K562 (cell line): ENCODE data around the gene RBM34. TPM values are rescaled to one million over a fixed set of nuclear protein-coding genes. Genes with fewer than 3 reads are reported as not detected.

Source experiments
- CGGBP1 ChIP-seq: fragments of 250-450 bp; sonication (Bioruptor Pico); IDR thresholded peaks from 2 replicates; pipeline ENCODE4 v1.9.0; 2021; ENCODE audit warnings: mild to moderate bottlenecking
- E2F6 ChIP-seq, 2 experiments: IDR thresholded peaks; 2 replicates each; pipeline ENCODE4 v1.6.1; 2011; ENCODE audit warnings: borderline replicate concordance in 1 of 2, control low read depth in 1 of 2, low read depth in 1 of 2, low read length in 1 of 2, mild to moderate bottlenecking in 1 of 2, mixed read lengths in 1 of 2, moderate library complexity in 1 of 2; ENCODE audit not compliant: insufficient read depth in 1 of 2, insufficient read length in 1 of 2, poor library complexity in 1 of 2, severe bottlenecking in 1 of 2; ENCODE audit errors: extremely low read depth in 1 of 2
- EGR1 ChIP-seq: fragments of 450-650 bp; conservative IDR thresholded peaks from 2 replicates; pipeline ENCODE4 v1.6.1; 2017; ENCODE audit warnings: mild to moderate bottlenecking
- ESRRA ChIP-seq: fragments of 450-650 bp; IDR thresholded peaks from 2 replicates; pipeline ENCODE4 v1.6.1; 2014; ENCODE audit warnings: low read depth, mild to moderate bottlenecking, moderate library complexity, borderline replicate concordance
- ETV5 ChIP-seq: sonication (generic); formaldehyde crosslinking; IDR thresholded peaks from 2 replicates; pipeline ENCODE4 v1.4.0; 2020; ENCODE audit warnings: low read depth, mild to moderate bottlenecking, missing genetic modification reagents
- FUS ChIP-seq: fragments of 200-400 bp; formaldehyde crosslinking; optimal IDR thresholded peaks from 2 replicates; pipeline ENCODE3; 2017; ENCODE audit warnings: low read depth, low read length
- IRF9 ChIP-seq: fragments of 450-650 bp; IDR thresholded peaks from 2 replicates; pipeline ENCODE4 v1.6.1; 2016; ENCODE audit warnings: missing biosample characterization, missing genetic modification characterization
- MTA1 ChIP-seq: fragments of 450-650 bp; IDR thresholded peaks from 2 replicates; pipeline ENCODE4 v1.6.1; 2017; ENCODE audit warnings: borderline replicate concordance
- MTA3 ChIP-seq: fragments of 450-650 bp; formaldehyde crosslinking; IDR thresholded peaks from 2 replicates; pipeline ENCODE4 v1.6.1; 2017; ENCODE audit warnings: mild to moderate bottlenecking, borderline replicate concordance
- NBN ChIP-seq: fragments of 450-650 bp; IDR thresholded peaks from 2 replicates; pipeline ENCODE4 v1.6.1; 2016; ENCODE audit warnings: low read depth, mild to moderate bottlenecking
- NELFE ChIP-seq: IDR thresholded peaks from 2 replicates; pipeline ENCODE4 v1.6.1; 2011; ENCODE audit warnings: mild to moderate bottlenecking; ENCODE audit not compliant: insufficient read depth, insufficient read length
- NUFIP1 ChIP-seq: fragments of 450-650 bp; IDR thresholded peaks from 2 replicates; pipeline ENCODE4 v1.6.1; 2018; ENCODE audit not compliant: partially characterized antibody
- PTBP1 ChIP-seq: fragments of 200-400 bp; formaldehyde crosslinking; IDR thresholded peaks from 2 replicates; pipeline ENCODE4 v1.6.1; 2017; ENCODE audit warnings: low read depth, low read length
- RBM14 ChIP-seq: fragments of 200-400 bp; formaldehyde crosslinking; IDR thresholded peaks from 2 replicates; pipeline ENCODE4 v1.6.1; 2018; ENCODE audit warnings: low read depth, mild to moderate bottlenecking, low read length, moderate library complexity, borderline replicate concordance; ENCODE audit not compliant: insufficient read depth
- SMARCA5 ChIP-seq: fragments of 450-650 bp; IDR thresholded peaks from 2 replicates; pipeline ENCODE4 v1.6.1; 2016
- SMARCB1 ChIP-seq: IDR thresholded peaks from 2 replicates; pipeline ENCODE4 v1.6.1; 2011; ENCODE audit warnings: improper control_type of control experiment, low read depth; ENCODE audit not compliant: insufficient read length
- SMARCC2 ChIP-seq: fragments of 450-650 bp; IDR thresholded peaks from 2 replicates; pipeline ENCODE4 v1.6.1; 2017; ENCODE audit warnings: antibody characterized with exemption, moderate library complexity, mild to moderate bottlenecking, low read depth
- SRSF9 ChIP-seq: fragments of 200-400 bp; formaldehyde crosslinking; IDR thresholded peaks from 2 replicates; pipeline ENCODE4 v1.6.1; 2017; ENCODE audit warnings: low read depth, low read length, borderline replicate concordance
- STAG1 ChIP-seq: sonication (generic); formaldehyde crosslinking; IDR thresholded peaks from 2 replicates; pipeline ENCODE4 v1.5.0; 2020; ENCODE audit warnings: missing genetic modification reagents, borderline replicate concordance
- TBP ChIP-seq: optimal IDR thresholded peaks from 2 replicates; pipeline ENCODE3; 2011; ENCODE audit warnings: low read depth, low read length, improper control_type of control experiment
- TEAD2 ChIP-seq: fragments of 450-650 bp; IDR thresholded peaks from 2 replicates; pipeline ENCODE4 v1.6.1; 2016; ENCODE audit warnings: missing genetic modification characterization, control low read depth, missing compliant biosample characterization
- UBTF ChIP-seq, 2 experiments: IDR thresholded peaks; 2 replicates each; pipeline ENCODE4 v1.6.1; 2012; ENCODE audit warnings: improper control_type of control experiment in 2 of 2, low read depth in 2 of 2, low read length in 2 of 2, borderline replicate concordance in 1 of 2
- USF2 ChIP-seq: sonication (generic); formaldehyde crosslinking; IDR thresholded peaks from 2 replicates; pipeline ENCODE4 v1.5.0; 2020; ENCODE audit warnings: missing genetic modification reagents
- ZNF561 ChIP-seq: fragments of 450-650 bp; formaldehyde crosslinking; conservative IDR thresholded peaks from 2 replicates; pipeline ENCODE4 v1.4.0; 2020; ENCODE audit warnings: mild to moderate bottlenecking, moderate library complexity
- polyA plus RNA-seq, 8 experiments: library from polyadenylated mRNA; depleted of rRNA in 4 of 8; stranded (reverse) in 5 of 8; unstranded in 3 of 8; fragments of >200 nt; fragmentation: Nextera tagmentation in 2 of 8; fragmentation: Illumina TruSeq in 1 of 8; extraction: Ambion mirVana in 2 of 8; extraction: Trizol in 1 of 8; gene quantifications; 2 replicates each; pipeline versions ENCODE4 v1.2.1 to v1.2.3, GENCODE V29; 2011 to 2014; ENCODE audit warnings: inconsistent platforms in 1 of 8, missing spikeins in 1 of 8
- total RNA-seq, 7 experiments: library from RNA; depleted of rRNA in 6 of 7; stranded (reverse); fragments of >200 nt in 6 of 7; fragmentation: Illumina TruSeq in 2 of 7; extraction: Trizol in 2 of 7; gene quantifications; 2 replicates each; pipeline versions ENCODE4 v1.2.1 to v1.2.3, GENCODE V29; 2011 to 2021; ENCODE audit warnings: low replicate concordance in 1 of 7

Gene RBM34
- total and polyA plus RNA-seq, 9 of the 15 experiments (the other 6 are each of a cell fraction or from before 2014, with no cell fraction given), result 64.0 to 178 (median 124) TPM

GRCh38 chr1:235093013-235093695, 67.9 kb downstream of the RBM34 start (continued):
- TF ChIP-seq NUFIP1 (no peak), RBM14 (no peak), MTA3 (no peak), CGGBP1 (no peak), STAG1 (peak; percentile 97), IRF9 (no peak), ESRRA (no peak), USF2 (CRISPR knock-in tag) (no peak), SMARCC2 (no peak), SRSF9 (no peak), ETV5 (no peak), UBTF (IDR thresholded peaks at IDR 0.05; ENCODE audit: borderline replicate concordance in 1 of 2, low read depth in 2 of 2, low read length in 2 of 2) (no peak), PTBP1 (no peak), MTA1 (no peak), E2F6 (IDR thresholded peaks at IDR 0.05; ENCODE audit: borderline replicate concordance in 1 of 2, extremely low read depth in 1 of 2, insufficient read depth in 1 of 2, insufficient read length in 1 of 2, low read depth in 1 of 2, low read length in 1 of 2, poor library complexity in 1 of 2, severe bottlenecking in 1 of 2) (no peak), FUS (no peak), TBP (no peak), NELFE (no peak), SMARCA5 (no peak), ZNF561 (no peak), TEAD2 (no peak), EGR1 (no peak), SMARCB1 (no peak), NBN (no peak)
